GM21825 (cell line): Measurements from ENCODE around the gene PKHD1.

Experiments used
- ATAC-seq: cut with Tn5 transposase; IDR thresholded peaks from one replicate; pipeline ENCODE4 v1.9.1; 2021; ENCODE audit warnings: mild to moderate bottlenecking, moderate library complexity; ENCODE audit not compliant: unreplicated experiment

PKHD1 gene

DNA sequence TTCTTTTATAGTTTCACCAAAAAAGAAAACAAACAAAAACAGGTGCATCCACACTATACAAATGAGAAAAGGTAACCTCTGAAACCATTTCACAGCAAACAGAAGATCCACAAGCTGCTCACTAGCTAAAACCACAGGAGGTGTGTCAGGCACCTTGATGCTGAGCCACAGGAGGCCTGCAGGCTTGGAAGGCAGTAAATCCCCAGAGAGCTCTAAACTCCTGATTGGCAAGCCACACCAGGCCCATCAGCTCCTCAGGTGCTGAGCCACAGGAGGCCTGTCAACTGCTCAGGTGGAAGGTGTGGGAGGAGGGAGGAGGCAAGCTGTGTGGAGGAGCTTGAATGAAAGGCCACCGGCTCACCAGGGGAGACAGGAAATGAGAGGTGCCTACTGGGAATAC is 273.0 kb downstream of the PKHD1 start:
- ATAC-seq: no peak

DNA sequence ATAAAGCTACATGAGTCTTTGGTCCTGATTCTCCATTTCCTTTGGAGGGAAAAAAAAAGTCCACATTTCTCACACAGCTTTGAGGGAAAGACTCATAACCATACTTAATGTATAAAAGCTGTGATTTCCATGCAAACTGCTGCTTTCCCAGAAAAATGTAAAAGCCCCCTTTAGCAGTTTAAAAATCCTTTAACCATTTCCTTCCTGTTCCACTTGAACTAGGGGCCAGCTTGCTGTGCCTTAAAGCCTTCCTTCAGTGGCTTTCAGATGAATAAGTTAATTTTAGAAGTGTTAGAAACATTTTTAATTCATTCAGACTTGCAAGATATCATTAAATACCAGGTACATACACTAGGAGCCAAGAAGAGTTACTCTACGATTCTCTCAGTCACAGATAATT is 273.5 kb downstream of the PKHD1 start:
- no peak for ATAC-seq

DNA sequence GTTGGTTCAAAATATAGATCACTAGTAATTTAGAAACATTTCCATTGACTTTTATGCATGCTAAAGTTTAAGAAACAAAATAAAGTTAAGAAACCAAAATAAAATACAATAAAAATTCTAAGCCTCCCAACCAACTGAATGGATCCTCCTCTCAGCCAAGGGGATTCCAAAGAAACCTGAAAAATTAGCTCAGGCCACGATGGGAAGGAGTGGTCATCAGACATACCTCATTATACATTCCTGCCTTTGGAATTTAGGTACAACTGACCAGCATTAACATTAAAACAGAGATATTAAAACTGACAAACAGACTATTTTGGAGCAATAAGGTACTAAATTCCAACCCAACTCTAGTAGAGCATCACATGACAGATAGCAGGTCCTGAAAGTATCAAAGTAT is 275.2 kb downstream of the PKHD1 start:
- no peak for ATAC-seq

DNA sequence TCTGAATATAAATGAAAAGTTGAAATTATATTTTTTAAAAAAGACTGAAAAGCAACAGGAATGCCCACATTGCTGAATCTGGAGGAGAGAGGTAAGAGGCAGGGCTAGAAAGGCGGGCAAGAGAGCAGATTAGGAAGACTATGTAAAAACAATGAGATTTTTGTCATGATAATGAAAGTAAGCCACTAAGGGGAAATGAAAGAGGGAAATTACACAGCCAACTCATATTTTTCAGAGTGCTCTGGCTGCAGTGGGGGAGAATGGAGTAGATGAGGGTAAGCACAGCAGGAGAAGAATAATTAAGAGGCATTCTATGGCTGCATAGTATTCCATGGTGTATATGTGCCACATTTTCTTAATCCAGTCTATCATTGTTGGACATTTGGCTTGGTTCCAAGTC is 281.9 kb downstream of the PKHD1 start:
- peak; percentile 76 for ATAC-seq

DNA sequence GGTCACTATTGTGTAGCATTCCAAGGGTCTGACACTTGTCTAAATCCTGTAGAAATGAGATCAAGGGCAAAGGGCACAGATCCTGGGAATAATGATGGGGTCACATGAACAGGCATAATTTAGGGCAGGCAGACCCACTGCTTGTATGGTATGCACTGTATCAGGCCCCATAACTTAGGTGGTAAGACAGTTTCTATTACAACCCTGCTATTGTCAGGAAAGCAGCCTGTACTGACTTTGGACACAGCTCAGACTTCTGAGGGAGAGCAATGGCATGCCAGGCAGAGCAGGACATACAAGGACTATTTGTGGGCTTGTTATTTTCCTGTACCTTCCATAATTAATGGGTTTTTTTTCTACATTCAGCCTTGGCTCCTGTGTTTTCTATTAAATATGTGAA is 286.8 kb downstream of the PKHD1 start:
- ATAC-seq: no peak

DNA sequence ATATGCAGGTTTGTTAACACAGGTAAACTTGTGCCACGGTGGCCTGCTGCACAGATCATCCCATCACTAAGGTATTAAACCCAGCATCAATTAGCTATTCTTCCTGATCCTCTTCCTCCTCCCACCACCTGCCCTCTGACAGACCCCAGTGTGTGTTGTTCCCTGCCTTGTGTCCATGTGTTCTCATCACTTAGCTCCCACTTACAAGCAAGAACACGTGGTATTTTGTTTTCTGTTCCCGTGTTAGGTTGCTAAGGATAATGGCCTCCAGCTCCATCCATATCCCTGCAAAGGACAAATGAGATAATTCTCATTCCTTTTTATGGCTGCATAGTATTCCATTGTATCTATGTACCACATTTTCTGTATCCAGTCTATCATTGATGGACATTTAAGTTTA is 294.0 kb downstream of the PKHD1 start:
- ATAC-seq: no peak

DNA sequence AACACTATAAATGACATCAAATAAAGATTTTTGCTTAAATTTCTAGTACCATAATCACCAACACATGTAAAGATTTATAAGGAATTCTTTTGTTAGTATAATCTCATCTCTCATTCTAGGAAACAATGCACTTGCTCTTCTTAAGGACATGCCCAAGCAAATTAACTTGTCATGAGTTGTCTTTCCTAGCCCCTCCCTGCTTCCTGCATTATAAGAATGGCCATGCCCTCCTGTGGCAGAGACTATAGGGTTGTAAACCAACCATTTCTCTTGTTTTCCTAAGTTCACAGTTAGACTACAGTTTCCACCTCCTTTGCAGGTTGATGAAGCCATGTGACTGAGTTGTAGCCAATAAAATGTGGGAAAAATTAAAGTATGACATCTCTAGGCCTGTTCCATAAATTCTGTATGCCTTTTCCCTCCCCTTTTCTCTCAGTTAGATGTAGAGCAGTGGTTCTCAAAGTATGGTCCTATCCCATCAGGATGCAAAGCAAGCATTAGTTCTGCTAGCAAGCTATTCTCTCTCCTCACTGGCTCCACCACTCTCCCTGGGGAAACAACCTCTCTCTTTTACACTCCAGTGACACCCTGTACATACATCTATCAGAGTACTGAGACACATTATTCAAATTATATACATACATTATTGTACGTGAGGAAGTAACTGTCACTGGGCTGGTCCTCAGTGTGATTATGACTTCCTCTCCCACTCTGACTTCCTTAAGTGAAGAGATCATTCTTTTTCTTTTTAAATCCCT is 295.0 kb downstream of the PKHD1 start:
- no peak for ATAC-seq

DNA sequence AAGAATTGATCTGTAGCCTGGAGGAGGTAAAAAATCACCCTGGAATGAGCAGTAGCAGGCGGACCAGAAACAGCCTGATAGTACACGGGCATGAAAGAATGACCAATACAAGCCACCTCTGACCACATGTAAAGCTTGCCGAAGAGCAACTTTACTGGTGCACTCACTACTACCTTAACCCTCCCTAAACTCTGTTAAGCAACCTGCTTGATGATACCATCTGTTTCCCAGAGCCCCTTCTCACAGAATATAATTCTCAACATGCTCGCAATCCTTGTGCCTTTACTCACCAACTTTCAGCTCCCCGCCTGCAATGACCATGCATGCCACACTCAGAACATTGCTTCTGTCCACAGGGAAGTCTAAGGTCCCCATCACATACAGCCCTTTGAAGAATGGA is 296.5 kb downstream of the PKHD1 start:
- ATAC-seq: no peak

DNA sequence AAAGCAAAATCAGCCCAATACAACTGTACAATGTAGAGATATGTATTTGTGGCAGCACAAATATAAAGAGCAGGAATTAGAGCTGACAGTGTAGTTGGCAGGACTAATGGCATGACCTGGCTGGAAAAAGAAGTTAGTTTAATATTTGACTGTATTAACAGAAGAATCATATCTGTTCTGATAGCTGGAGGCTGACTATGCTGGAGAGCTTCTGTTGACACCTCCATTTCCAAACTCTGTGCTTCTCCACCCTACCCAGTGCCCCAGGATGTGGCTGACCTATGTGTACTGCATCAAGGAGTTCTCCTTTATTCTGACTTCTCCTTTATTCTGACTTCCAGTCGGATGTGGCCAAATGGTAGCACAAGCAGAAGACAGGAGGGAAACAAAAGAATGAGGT is 299.3 kb downstream of the PKHD1 start:
- no peak for ATAC-seq

DNA sequence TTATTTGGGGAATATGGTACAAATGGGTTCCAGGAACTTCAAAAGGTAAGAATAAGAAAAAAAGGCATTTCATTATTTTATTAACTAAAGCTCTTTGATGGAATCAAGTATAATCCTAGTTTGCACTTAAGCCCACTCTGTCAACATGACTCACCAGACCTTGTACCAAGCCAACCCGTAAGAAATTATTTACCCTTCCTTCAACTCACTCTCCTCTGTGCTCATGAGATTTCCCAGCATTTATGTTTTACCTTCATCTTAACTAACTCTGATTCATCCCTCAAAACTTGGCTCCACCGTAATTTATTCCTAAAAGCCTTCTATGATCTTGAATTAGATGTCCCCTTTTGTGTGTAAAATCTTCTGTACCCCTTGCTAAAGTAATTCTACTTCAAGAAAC is 308.7 kb downstream of the PKHD1 start:
- no peak for ATAC-seq

DNA sequence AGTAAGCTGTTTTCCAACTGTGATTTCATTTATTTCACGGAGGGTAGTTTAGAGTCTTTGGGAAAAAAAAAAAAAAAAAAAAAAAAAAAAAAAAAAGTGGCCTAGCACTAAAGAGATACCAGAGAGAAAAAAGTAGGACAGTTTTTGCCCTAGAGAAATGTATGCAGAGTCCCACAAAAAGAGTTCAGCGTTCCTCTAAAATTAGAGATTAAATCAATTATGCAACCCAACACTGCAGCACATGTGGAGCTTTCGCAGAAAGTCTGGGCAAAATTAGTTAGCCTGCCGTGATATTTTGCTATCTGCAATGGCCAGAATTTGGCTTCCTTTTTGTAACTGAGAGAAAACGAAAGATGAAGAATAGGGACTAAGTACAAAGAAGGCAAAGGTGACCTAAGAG is 309.8 kb downstream of the PKHD1 start:
- ATAC-seq: no peak

DNA sequence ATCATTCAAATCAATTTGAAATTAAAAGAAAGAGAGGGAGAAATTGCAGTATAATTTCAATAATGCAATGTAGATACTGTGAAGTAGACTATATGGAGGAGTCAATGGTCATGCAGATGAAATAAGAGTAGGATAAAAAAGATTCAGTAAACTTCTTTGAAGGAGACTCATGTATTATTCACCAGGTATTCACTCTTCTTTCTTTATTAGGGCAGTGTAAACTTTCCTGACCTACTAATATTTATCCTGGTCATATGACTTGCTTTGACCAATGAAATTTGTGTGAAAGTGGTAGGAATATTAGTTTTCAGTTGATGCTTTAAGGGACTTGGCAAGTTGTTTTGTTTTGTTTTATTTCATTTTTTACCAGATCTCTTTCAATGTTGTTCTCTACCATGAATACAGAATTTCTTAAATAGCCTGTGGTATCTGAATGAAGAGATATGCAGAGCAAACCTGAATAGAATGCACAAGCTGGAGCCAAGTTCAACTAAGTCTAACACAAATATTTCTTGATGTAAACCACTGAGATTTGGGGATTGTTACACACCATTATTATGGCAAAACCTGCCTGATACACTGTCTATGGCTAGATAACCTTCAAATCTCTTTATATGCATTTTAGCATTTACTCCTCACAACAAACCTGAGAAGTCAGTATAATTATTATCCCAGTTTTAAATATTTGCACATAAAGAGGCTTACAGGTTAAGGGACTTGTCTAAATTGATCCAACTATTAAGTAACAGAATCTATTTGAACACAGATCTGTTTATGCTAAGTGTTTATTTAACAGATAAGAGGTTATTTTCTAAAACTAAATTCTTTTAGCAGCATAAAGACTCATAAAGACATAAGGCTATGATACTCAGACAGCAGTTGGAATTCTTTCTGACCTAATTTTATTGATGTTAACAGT is 311.2 kb downstream of the PKHD1 start:
- ATAC-seq: no peak

DNA sequence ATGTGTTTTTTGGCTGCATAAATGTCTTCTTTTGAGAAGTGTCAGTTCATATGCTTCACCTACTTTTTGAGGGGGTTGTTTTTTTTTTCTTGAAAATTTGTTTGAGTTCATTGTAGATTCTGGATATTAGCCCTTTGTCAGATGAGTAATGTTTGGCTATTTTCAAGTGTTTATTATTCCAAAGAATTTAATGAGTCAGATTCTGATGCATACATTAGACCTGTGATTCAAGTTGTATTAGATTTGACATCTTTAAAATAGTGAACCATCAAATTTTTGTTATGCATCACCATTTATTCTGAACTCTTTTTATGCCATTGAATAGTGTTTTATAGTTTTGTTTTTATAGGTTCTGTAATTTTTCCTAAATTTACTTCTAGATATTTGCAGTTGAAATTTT is 319.3 kb downstream of the PKHD1 start:
- no peak for ATAC-seq

DNA sequence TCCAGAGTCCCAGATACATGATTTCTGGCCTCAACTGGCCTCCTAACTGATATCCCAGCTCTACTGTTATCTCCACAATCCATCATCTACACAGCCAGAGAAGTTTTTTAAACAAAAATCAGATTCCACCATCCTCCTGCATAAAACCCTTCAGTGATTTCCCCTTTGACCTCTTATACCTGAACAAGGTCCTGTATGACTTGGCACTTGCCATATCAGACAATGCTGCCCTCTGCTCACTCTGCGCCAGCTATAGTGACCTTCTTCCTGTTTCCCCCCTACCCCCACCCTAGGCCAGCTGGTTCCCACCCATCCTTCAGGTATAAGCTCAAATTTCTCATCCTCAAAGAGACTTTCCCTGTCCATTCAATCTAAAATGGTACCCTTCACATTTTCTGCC is 322.2 kb downstream of the PKHD1 start:
- no peak for ATAC-seq

DNA sequence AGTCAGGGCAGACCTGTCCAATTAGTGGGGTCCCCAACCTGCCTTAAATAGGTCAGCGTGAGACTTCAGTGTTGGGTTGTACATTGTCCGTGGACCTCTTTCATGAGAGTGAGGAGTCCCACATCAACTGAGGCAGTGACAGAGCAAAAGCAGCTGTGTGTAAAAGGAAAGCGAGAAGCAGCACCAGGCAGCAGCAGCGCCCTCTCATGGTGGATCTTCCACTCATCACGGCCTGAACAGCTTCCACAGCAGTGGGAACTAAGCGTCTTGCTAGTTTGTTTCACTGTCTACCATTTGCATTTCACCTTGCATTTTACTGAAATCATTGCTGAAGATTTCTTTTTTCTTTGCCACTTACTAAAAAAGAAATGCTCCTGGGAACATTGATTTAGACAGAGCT is 333.8 kb downstream of the PKHD1 start:
- no peak for ATAC-seq

DNA sequence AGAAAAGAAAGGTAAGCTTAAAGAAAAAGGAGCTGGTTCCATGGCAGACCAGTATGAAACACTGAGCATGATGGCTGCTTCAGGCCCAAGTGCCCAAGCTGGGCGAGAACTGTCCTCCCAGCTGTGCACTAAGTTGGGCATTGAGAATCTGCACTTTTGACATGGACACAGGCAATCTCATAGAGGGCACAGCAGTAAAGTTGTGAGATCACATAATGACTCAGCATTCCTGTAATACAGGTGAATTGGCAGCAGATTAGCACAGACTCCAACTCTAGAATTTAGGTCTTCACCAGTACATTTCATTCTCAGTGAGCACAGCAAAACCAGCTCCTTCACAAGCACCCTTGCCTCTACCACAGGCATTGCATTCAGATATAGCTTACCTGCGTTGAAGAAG is 343.4 kb downstream of the PKHD1 start:
- ATAC-seq: no peak

DNA sequence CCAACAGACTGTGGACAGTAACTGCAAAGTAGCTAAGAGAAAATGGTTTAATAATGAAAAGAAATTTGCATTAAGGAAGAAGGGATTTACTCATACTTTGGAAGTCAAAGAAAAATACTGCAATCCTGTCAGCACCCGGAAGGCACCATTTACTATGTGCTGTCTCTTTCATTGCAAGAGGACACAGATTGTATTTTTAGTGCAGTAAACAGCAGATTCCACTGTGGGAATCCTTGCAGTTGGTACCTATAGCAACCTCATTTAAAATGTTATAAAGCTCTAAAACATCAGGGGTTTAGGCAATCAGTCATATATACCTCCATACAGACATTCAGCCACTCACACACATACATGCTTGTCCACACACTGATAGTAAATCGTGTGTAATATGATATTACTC is 346.8 kb downstream of the PKHD1 start:
- no peak for ATAC-seq

DNA sequence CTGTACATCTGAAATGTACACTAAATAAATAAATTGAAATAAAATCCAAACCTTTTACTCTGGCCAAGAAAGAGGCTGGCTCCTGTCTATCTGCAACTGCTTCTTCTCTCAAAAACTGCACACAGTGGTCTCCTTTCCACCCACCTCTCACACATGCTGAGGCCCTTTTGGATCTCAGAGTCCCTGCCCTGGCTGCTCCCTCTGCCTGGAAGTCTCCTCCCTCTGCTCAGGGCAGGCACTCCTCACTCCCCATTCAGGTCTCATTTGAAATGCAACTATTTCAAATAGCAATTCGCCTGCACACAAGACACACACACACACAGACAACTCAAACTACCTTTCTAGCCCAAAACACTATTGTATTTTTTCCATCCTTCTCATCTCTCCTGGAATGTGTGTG is 348.8 kb downstream of the PKHD1 start:
- no peak for ATAC-seq

DNA sequence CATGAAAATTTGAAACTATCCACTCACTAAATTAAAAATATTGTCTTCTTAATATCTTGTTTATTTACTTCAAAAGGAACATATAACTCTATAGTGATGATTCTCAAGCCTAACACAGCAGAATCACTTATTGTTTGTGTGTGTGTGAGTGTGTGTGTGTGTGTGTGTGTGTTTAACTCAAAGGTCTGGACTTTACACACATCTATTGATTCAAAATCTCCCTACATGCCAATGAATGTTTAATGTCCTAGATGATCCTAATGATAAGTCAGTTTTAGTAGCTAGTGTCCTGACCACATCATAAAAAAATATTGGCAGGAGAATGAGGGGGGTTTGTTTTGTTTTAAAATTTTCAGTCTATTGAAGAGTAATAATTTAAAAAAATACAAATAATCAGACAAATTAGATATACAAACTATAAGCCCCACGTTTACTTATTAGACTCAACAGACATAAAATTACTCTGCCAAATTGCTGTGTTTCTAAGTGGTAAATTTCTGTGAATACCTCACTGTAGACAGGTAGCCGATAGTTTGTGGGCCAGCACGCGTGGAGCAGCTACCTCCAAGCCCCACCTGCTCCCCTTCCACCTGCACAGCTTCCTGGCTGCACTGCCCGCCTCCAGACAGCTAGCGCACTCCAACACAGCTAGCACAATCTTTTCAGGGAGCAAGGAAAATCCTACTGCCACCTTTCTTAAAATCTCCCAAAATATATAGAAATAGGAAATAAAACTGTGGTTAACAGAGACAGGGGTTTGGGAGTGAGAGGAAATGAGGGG is 349.6 kb downstream of the PKHD1 start:
- ATAC-seq: no peak

DNA sequence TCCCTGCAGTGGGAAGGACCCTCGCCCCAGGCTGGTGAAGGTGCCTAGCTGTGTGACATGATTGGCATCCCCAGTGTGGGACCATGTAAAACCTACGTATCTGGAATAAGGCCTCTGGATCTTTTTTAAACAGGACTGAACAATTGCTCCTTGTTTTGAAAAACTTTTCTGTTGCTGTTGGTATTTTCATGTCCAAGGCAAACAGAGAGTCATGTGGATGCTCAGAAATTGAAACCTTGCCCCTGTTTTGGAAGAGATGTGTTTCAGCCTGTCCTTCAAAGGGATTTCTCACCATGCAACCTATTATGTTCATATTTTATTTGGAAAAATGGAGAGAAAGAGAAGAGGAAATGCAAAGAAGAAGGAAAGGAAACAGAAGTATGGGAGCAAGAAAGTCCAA is 362.3 kb downstream of the PKHD1 start:
- no peak for ATAC-seq

DNA sequence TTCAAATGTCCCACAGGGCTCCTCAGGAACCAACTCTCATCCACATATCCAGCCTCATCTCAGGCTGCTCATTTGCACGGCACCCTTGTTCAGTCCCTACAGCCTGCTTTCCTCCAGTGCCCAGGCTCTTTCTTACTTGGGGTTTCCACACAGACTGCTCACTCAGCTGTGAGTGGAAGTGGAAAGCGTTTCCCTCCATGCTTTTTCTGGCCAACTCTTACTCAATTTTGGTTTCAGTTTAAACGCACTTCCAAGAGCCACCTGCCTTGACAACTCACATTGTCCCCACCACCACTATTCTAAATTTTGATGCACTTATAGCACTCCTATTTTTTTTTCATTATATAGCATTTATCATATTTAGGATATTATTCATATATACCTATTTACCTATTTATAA is 367.1 kb downstream of the PKHD1 start:
- no peak for ATAC-seq

DNA sequence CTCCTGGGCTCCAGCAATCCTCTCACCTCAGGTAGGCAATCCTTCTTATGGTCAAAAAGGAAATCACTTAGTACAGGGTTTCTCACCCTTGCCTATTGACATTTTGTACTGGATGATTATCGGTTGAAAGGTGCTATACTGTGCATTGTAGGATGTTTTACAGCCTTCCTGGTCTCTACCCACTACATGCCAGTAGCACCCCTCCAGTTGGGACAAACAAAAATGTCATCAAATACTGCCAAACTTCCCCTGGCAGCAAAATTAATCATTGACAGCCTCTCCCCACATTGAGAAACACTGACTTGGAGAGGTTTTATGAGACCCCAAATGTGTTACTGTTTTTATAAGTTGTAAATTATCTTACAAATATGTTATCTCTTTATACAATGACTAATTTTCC is 368.1 kb downstream of the PKHD1 start:
- no peak for ATAC-seq
